A673 (cell line): ENCODE measurements around the gene PARP12. TPM values are rescaled to one million over a fixed set of nuclear protein-coding genes. Genes with fewer than 3 reads are reported as not detected.

Experiments used
- BruUV-seq: library from RNA; stranded (reverse); fragments of 400-500 nt; replicated peaks from 2 replicates; lab custom pipeline; 2021; lab: Mats Ljungman, UMichigan
- CTCF ChIA-PET: fragments of 300-600 bp; sonication (Branson Sonifier 250); formaldehyde crosslinking; loops from one replicate; lab custom pipeline; 2022; ENCODE audit warnings: antibody characterized with exemption; lab: Charles Lee
- POLR2A ChIA-PET: fragments of 300-600 bp; sonication (Branson Sonifier 250); formaldehyde crosslinking; loops from one replicate; lab custom pipeline; 2022; ENCODE audit warnings: antibody characterized with exemption; ENCODE audit not compliant: low non-redundant PET; lab: Charles Lee
- DNase-seq: peaks from one replicate; pipeline ENCODE4 v3.0.0-alpha.2; 2015; ENCODE audit warnings: low spot score
- H3K27ac ChIP-seq: fragments of 200-600 bp; sonication (generic); 2 replicates; pipeline ENCODE4 v1.5.1; 2016; ENCODE audit warnings: mixed run types, low read depth, mild to moderate bottlenecking, mixed read lengths, antibody characterized with exemption, low read length; ENCODE audit not compliant: poor library complexity, severe bottlenecking
- H3K27me3 ChIP-seq: fragments of 200-600 bp; sonication (generic); replicated peaks from 2 replicates; pipeline ENCODE4 v1.6.1; 2017; ENCODE audit warnings: mixed run types, low read depth, mild to moderate bottlenecking, mixed read lengths, antibody characterized with exemption, low read length; ENCODE audit not compliant: insufficient read depth, poor library complexity
- H3K36me3 ChIP-seq: fragments of 200-600 bp; sonication (generic); 2 replicates; pipeline ENCODE4 v1.6.1; 2016; ENCODE audit warnings: mixed run types, mild to moderate bottlenecking, mixed read lengths, antibody characterized with exemption, low read length; ENCODE audit not compliant: insufficient read depth, poor library complexity, severe bottlenecking
- H3K4me1 ChIP-seq: fragments of 200-600 bp; sonication (generic); 2 replicates; pipeline ENCODE4 v1.6.1; 2017; ENCODE audit warnings: mixed run types, mild to moderate bottlenecking, mixed read lengths, antibody characterized with exemption, low read length; ENCODE audit not compliant: insufficient read depth, poor library complexity, severe bottlenecking
- H3K4me3 ChIP-seq: fragments of 200-600 bp; sonication (generic); 2 replicates; pipeline ENCODE4 v1.5.1; 2016; ENCODE audit warnings: low read depth, mixed run types, mild to moderate bottlenecking, mixed read lengths, low read length; ENCODE audit not compliant: poor library complexity, severe bottlenecking
- H3K9me3 ChIP-seq: fragments of 200-600 bp; sonication (generic); 2 replicates; pipeline ENCODE4 v1.6.1; 2016; ENCODE audit warnings: mixed run types, low read depth, mild to moderate bottlenecking, mixed read lengths, antibody characterized with exemption, low read length; ENCODE audit not compliant: poor library complexity, severe bottlenecking
- CTCF ChIP-seq: fragments of 300-800, 200-600 bp; sonication (generic); conservative IDR thresholded peaks from 2 replicates; pipeline ENCODE4 v1.5.1; 2017; ENCODE audit warnings: low read depth, mild to moderate bottlenecking, antibody characterized with exemption, low read length, moderate library complexity, mixed read lengths
- EZH2 ChIP-seq: fragments of 200-600 bp; sonication (generic); IDR thresholded peaks from 2 replicates; pipeline ENCODE4 v1.6.1; 2017; ENCODE audit warnings: borderline replicate concordance, low read depth, mild to moderate bottlenecking, mixed read lengths, antibody characterized with exemption, low read length; ENCODE audit not compliant: poor library complexity, severe bottlenecking
- intact Hi-C: fragments of 100-400 bp; cut with micrococcal nuclease; formaldehyde crosslinking; loops from one replicate; pipeline ENCODE4 v1.10.0; 2022; ENCODE audit not compliant: unreplicated experiment
- total RNA-seq: library from RNA; stranded (reverse); gene quantifications from 2 replicates; pipeline ENCODE4 v1.2.3, GENCODE V29; 2021

The PARP12 gene
- total RNA-seq, 1 experiment from 2014 or later: 17.8 TPM

- H3K4me3 ChIP-seq: no peak overlapping the region
- no peak overlapping the region for H3K27ac ChIP-seq
- H3K9me3 ChIP-seq: no peaks in the 10 kb centered on the region
- BruUV-seq: no TSS peak
- POLR2A ChIA-PET: no interaction called here
- CTCF ChIA-PET: no interaction called here
- no peak for DNase-seq
- no peaks in the 10 kb centered on the region for H3K27me3 ChIP-seq
- H3K36me3 ChIP-seq: no peaks in the 10 kb centered on the region
- no peaks in the 10 kb centered on the region for H3K4me1 ChIP-seq
- intact Hi-C loops: no loop called here
- TF ChIP-seq EZH2 (no peak), CTCF (no peak)
These were observed 15.6 kb downstream of the PARP12 start for GRCh38 chr7:140047197-140047596.

GRCh38 chr7:140045697-140046096, 17.1 kb downstream of the PARP12 start:
- H3K9me3 ChIP-seq: no peaks in the 10 kb centered on the region
- no peak overlapping the region for H3K27ac ChIP-seq
- TF ChIP-seq EZH2 (no peak), CTCF (no peak)
- POLR2A ChIA-PET: interaction anchor here (0.6 kb wide), 1 partner anchor 173 kb away, joined by 3 read pairs; no protein-coding TSS in a partner anchor
- BruUV-seq: no TSS peak
- H3K36me3 ChIP-seq: no peaks in the 10 kb centered on the region
- no peaks in the 10 kb centered on the region for H3K4me1 ChIP-seq
- no peak overlapping the region for H3K4me3 ChIP-seq
- no peaks in the 10 kb centered on the region for H3K27me3 ChIP-seq
- CTCF ChIA-PET: no interaction called here
- intact Hi-C loops: no loop called here
- no peak for DNase-seq

GRCh38 chr7:140044251-140044650, 18.5 kb downstream of the PARP12 start:
- DNase-seq: no peak
- no peak overlapping the region for H3K4me3 ChIP-seq
- no peak overlapping the region for H3K27ac ChIP-seq
- POLR2A ChIA-PET: no interaction called here
- intact Hi-C loops: no loop called here
- no peaks in the 10 kb centered on the region for H3K4me1 ChIP-seq
- CTCF ChIA-PET: no interaction called here
- H3K36me3 ChIP-seq: no peaks in the 10 kb centered on the region
- no peaks in the 10 kb centered on the region for H3K9me3 ChIP-seq
- no peaks in the 10 kb centered on the region for H3K27me3 ChIP-seq
- TF ChIP-seq EZH2 (no peak), CTCF (no peak)
- no TSS peak for BruUV-seq
